DND-41 (cell line): ENCODE measurements around the gene ARRDC4.

Experiments used
- EZH2 ChIP-seq: IDR thresholded peaks from 3 replicates; pipeline ENCODE4 v1.6.1; 2012; ENCODE audit warnings: borderline replicate concordance, low read depth, mild to moderate bottlenecking, moderate library complexity, low read length, inconsistent platforms; ENCODE audit not compliant: severe bottlenecking
- TF ChIP-seq, protein P1 (sequence below): IDR thresholded peaks from 2 replicates; pipeline ENCODE4 v1.5.1; 2012; ENCODE audit warnings: borderline replicate concordance, low read length, moderate library complexity, mild to moderate bottlenecking; ENCODE audit not compliant: poor library complexity, severe bottlenecking; ENCODE audit errors: extremely low read depth

GRCh38 chr15:97940993-97941392 is 19.5 kb upstream of the ARRDC4 start:
- TF ChIP-seq, protein P1, sequence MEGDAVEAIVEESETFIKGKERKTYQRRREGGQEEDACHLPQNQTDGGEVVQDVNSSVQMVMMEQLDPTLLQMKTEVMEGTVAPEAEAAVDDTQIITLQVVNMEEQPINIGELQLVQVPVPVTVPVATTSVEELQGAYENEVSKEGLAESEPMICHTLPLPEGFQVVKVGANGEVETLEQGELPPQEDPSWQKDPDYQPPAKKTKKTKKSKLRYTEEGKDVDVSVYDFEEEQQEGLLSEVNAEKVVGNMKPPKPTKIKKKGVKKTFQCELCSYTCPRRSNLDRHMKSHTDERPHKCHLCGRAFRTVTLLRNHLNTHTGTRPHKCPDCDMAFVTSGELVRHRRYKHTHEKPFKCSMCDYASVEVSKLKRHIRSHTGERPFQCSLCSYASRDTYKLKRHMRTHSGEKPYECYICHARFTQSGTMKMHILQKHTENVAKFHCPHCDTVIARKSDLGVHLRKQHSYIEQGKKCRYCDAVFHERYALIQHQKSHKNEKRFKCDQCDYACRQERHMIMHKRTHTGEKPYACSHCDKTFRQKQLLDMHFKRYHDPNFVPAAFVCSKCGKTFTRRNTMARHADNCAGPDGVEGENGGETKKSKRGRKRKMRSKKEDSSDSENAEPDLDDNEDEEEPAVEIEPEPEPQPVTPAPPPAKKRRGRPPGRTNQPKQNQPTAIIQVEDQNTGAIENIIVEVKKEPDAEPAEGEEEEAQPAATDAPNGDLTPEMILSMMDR, result no peak
- no peak for TF ChIP-seq EZH2
